Fibroblast of peridontal ligament (primary cell): ENCODE results near the gene CSMD2.
"Not testable (repeated sequence)": the region's sequence is repeated elsewhere in the genome, so short reads cannot be mapped to it uniquely, and the experiment has no call there.

Experiments used
- DNase-seq: peaks from one replicate; pipeline ENCODE4 v3.0.0-alpha.2; 2010; ENCODE audit errors: extremely low read depth

The CSMD2 gene

DNA sequence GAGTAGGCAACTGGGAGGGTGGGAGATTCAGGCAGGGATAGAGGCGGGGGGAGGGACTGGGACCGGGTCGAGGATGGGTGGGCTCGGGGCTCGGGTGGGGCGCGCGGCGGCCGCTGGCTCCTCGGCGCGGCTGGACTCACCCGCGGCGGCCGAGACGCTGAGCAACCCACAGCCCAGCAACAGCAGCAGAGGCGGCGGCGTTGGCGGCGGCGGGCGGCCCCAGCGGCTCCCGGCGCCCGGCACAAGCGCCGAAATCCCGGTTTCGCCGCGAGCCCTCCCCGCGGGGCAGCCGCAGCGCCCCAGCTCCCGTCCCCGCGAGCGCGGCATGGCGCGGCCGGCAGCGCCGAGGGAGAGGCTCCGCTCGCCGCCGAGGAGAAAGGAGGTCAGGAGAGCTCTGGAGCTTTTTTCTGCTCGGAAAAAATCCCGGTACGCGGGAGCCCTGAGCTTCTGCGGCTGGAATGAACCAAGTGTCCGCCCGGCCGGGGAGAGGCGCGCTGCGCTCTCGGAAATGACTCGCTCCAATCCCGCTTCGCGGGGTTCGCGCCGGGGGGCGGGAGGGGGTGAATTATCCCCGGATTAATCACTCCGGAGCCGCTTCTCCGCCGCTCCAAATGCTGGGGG, at the start of gene CSMD2:
Gene CSMD2 (minus strand): TSS at position 460 of the 621 bp plus-strand sequence. CDS start 133 bp downstream, at position 327.
- peak; percentile 3 for DNase-seq

DNA sequence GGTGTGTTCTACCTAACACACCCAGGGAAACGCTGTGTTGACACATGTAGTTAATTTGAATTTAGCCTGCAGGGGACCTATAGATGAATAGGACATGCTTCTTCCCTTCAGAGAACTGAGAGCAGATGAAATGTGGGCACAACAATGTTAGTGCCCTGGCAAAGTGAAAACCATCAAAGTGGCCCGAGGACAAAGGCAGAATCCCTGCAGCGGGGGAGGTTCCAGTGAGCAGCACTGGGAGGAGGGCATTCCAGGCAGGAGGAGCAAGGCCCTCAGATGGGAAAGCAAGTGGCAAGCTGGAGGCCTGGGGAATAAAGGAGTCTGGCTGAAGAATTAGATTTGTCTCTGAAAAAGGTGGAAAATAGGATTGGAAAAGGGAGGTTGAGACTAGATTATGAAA, 48.9 kb upstream of the CSMD2 start:
- DNase-seq = no peak

DNA sequence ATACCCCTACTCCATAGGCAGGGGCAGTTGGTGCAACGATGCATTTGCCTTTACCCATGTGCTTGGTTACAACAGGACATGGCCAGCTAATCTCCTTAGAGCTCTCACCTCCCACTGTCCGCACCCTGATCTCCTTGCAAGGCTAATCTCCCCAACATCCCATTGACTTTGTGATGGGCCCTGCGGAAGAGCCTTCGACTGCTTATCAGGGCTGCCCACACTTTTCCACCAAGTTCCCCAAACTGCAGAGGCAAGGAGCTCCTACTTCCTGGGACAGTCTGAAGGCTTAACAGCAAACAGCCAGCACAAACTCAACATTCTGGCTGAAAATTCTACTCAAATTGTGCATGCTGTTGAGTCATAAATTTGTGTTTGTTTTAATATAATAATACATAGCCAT, 47.6 kb upstream of the CSMD2 start:
- DNase-seq = no peak

DNA sequence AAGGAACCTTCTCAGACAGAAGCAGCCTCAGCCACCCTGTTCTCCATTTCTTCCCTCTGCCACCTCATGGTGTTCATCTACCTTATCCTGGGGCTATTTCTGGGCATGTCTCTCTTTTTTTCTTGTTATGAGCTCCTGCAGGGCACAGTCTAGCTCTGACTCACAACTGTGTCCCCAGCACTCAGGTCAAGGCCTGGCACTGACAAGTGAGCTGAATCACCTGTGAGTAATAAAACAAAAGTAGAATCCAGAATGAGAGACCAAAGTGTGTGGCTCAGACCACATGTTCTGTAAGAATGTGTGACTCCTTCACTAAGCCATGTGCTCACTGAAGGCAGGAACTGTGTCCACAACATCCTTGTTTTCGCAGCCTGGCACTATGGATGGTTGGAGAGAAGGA, 34.9 kb upstream of the CSMD2 start:
- DNase-seq = no peak

DNA sequence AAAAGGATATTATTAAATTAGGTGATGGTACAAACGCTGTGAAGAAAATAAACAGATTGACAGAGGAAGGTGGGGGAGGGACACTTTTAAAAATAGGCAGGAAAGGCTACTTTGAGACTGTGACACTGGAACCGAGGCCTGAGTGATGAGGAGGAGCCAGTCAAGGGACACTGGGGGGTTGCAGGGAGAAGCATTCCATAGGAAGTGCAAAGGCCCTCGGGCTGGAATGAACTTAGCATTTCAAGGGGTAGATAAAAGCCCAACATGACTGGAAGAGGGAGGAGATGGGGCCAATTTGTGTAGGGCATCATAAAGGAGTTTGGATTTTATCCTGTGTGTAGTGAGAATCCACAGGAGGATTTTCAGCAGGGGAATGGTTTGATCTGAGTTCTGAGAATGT, 27.6 kb upstream of the CSMD2 start:
- DNase-seq = no peak

DNA sequence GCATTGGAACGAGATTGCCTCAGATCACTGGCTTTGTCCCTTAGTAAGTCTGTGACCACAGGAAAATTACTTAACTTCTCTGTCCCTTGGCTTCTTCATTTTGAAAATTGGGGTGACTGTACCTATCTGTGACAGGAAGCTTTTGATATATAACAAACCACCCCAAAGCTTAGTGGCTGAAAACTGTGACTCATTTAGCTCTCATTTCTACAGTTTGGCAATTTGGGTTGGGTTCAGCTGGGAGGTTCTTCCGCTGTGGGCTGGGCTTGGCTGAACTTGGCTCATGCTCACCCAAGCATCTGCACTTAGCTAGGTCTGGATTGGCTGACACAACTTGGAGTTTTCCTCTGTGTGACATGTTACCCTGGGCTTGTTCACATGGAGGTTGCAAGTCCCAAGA, 25.7 kb upstream of the CSMD2 start:
- DNase-seq = no peak

DNA sequence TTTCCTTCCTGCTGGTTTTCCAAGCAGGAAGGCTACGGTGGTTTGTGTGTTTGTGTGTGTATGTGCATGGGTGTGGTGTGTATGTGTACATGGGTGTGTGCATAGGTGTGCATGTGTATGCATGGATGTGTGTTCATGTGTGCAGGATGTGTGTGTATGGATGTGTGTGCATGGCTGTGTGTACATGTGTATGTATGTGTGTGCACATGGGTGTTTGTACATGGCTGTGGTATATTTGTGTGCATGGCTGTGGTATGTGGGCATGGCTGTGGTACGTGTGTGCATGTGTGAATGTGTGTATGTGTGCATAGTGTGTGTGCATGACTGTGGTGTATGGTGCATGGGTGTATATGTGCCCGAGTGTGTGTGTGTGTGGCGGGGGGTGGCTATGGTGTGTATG, 24.0 kb upstream of the CSMD2 start:
- DNase-seq = no peak

DNA sequence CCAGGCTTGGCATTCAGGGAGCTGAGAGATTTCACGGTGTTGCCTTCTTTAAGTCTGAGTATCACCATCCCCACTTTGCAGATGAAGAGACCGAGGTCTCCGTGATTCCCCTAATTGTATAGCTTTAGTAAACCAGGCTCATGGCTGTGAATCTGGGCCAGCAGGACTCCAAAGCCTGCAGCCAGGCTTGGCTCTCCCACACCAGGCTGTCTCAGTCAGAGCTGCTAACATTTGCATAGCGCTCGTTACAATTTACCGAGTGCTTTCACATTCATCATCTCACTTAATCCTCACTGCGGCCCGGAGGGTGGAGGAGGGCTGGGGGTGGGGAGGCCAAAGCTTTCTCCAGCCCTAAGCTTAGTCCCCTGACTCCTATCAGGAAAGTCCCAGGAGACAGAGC, 23.4 kb upstream of the CSMD2 start:
- DNase-seq = no peak

DNA sequence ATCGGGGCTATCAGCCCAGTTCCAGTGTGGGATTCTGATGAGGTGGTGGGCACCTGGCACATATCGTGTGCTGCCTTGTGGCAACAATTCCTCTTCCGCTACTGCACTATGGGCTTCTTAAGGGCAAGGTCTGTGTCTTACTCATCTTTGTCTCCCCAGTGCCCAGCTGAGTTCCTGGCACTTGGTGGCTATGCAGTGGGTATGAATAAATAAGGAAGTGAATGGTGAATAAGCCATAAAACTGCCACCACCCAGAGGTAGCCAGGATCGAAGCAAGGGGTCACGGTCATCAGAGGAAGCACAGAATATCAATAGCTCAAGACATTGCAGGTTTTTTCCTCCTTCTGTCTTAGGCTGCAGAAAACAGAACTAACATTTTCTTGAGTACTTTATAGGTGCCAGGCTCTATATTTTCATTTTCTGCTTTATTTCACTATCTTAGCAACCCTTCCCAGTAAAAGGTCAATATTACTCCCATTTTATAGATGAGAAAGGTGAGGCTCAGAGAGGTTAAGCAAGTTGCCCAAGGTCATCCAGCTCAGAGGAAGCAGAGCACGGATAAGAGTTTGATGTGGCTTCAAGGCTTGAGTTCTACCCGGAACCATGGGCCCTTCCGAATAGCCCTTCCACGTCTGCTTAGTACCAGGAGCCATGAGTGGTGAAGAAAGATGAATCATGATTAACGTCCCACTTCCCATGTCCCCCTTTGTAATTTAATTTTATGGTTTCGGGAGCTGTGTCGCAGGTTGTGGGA, 21.9 kb upstream of the CSMD2 start:
- no peak for DNase-seq

DNA sequence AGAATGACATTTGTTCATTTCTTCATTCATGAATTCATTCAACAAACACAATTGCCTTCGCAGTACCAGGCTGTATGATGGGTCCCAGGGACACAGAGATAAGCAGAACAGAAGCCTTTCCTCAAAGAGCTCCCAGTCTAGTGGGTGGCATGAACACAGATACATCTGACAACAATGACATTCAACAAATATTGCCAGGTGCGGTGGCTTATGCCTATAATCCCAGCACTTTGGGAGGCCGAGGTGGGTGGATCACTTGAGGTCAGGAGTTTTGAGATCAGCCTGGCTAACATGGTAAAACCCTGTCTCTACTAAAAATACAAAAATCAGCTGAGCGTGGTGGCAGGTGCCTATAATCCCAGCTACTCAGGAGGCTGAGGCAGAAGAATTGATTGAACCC, 18.4 kb upstream of the CSMD2 start:
- not testable (repeated sequence) for DNase-seq

DNA sequence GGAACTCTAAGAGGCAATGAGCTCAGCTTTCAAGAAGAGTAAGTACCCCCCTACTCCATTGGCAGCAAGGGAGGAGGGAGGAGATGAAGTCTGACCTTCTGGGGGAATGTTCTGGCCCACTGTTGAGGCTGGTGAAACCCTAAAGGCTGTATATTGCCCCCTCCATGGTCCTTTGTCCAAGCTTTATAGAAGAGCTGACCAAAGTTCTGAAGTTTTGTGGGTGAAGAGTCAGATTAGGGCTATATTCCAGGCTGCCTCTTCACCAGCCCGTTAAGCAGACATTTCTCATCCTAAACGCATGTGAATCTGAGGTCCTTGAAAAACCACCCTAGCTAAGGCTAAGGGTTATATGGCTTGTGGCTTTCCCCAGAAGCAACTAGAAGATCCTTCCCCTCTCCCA, 13.0 kb upstream of the CSMD2 start:
- no peak for DNase-seq

DNA sequence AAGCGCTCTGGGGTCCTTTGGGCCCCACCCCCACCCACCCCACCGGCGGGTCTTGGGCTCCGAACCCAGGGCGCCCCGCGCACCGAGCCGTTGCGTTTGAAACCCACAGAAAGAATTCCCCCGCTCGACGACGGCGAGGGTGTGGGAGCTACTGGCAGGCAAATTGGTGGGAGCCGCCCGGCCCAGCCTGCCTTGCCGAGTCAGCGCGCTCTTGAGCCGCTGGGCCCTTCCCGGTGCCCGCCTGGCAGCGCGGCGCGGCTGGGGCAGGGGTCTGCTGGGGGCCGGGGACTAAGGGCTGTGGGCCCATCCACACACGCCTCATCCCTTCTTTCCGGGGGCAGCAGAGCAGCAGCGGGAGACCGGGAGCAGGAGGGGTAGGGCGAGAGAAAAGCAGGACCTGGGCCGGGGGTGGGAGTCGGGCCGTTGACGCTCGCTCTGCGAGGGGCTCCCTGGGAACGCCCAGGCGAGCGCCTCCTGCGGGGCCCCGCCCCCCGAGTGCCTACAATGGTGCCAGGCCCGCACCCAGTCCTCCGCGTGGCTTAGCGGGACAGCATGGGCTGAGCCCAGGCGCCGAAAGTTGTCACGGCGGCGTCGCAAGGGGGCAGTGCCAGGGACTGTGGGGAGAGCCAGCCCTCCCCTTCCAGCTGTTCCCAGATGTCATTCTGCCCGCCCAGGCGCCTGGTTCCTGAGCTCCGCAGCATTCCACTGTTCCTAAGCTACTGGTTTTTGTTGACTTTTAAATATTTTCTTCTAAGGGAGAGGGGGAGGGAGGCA, 12.0 kb upstream of the CSMD2 start, which contains the start of gene C1orf94:
Gene C1orf94 (plus strand): TSS at position 78 of the 774 bp plus-strand sequence. CDS start 883 bp downstream, outside the sequence.
- DNase-seq = no peak

DNA sequence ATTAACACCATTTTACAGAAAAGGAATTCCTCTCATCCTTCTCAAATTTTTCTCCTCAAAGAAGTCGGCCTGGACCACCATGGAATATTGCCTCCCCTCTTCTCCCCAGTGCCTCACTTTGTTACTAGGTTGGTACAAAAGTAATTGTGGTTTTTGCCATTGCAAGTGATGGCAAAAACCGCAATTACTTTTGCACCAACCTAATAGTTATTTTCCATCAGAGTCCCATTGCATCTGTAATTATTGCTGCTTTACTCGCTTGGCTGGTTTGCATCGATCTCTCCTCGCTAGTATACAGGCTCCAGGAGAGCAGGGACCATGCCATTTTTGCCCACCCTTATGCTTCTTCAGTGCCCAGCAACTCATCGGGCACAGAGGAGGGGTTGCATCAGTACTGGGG, 10.7 kb upstream of the CSMD2 start:
- DNase-seq = no peak

DNA sequence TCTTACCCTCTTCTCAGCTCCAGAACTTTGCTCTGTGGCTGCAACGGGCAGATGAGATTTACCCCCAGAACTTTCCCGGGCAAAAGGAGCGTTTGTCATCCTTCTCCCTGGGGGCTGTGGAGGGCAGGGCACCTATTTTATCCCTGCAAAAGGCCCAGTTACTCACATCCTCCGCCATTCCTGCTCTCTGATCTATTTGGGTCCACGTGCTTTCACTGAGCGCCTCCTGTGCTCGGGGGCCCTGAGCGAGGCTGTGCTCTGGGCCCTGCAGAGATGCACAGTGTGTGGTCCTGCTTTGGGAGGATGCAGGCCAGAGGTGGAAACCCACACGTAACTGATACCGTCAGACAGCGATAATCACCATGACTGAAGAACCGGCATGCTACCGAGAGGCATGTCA, 2.4 kb upstream of the CSMD2 start:
- no peak for DNase-seq

DNA sequence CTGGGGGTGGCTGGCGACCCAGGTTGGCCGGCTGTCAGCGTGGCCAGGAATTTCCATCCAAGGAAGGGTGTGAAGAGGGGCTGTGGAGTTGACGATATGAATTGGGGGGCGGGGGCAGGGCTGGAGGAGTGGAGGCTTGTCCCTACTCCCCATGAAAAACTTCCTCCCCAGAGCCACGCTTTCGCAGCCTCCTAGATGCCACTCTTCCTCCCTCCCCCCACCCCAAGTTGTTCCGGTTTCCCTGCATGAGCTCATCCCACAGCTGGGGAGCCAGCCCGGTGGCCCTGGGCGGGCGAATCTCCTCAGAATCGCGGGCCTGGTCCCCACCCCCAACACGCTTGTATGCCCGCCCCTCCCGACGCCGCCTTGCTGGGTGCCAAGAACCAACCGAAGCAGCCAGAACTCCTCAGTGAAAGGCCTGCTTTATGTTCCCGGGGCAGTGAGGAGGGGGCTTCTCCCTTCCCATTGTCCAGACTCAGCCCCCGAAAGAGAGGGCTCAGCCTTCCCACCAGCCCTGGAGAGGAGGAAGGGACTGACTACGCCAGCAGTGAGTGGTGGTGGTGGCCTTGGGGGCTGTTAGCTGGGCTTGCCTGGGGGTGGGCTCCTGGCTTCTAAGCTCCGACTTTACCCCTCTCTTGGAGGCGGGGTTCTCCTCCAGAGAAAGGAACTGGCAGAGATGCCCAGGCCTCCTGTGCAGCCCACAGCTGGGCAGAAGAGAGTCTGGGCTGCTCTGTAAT, 1.8 kb upstream of the CSMD2 start:
- DNase-seq = no peak

DNA sequence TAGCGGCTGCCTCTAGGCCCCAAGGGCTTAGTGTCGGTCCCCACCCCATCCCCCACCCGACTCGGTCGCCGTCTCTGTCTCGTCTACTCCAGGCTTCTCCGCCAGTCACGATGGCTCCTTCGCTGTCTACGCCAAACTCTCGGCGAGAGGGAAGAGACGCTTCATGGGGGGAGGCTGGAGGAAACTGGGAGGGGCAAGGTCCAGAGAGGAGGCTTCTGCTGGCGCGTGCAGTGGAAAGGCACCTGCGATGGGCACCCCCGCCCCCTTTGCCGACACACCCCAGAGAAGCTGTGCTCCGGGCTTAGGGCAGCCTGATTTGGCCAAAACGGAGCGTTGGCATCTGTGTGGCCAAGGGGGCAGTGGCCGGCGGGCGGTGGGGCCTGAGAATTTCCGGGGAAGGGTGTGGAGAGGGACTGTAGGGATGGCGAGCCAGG, 1.2 kb upstream of the CSMD2 start:
- no peak for DNase-seq

DNA sequence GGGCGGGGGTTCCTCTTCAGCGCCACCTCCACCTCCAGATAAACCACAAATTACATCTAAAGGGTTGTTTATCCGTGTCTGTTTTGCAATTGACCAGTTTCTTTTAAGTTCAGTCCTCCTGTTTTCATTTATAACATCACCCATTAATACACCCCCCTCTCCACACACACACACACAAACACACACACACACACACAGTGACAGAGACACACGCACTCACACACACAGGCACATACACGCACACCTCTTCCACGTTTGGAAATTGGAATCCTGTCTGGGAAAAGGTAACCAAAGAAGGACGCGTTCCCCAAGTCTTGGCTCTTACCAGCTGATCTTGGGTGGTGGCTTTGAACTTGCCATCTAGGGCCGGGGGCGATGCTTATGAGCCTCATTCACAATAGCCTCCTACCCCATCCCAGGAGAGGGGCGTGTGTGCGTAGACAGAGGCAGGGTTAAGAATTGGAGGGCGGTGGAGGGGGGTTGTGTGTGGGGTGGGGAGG, 442 bp upstream of the CSMD2 start:
- DNase-seq = no peak

DNA sequence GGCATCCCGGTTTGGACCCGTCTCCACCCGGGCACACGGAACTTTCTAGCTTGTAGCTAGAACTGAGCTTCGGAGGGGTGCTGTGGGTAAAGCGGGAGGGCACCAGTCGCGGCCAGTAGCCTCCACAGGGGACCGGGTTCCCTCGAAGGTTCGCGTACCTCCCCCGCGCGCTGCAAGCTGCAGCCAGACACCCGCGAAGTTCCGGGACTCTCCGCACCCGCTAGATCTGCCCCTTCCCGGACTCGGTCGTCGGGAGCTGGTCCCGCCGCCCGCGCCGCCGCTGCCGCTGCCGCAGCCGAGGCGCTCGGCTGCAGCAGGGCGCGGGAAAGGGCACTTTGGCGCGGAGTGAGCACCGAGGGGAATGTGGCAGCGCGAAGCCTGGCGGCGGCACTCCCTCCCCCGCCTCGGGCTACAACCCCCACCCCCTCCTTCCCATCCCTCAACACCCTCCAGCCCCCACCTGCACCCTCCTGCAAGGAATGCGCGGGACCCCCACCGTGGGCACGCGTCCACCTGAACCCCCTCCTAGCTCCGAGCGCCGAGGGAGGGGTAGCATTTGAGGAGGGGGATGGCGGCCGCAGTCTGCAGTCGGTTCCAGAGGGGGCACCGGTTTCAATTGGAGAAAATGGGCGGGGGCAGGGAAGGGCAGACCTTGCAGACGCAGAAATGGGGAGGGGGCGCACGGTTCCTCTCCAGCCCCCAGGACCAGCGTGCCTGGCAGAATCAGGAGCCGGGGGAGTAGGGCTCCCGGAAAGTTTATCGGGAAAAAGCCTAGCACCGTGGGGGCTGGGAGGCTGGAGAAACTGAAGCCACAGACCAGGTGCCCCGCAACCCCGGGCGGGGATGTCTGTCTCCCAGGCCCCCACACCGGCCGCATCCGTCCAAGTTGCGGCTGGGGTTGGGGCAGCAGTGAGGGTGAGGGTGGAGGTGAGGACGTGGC, 968 bp downstream of the CSMD2 start:
- no peak for DNase-seq

DNA sequence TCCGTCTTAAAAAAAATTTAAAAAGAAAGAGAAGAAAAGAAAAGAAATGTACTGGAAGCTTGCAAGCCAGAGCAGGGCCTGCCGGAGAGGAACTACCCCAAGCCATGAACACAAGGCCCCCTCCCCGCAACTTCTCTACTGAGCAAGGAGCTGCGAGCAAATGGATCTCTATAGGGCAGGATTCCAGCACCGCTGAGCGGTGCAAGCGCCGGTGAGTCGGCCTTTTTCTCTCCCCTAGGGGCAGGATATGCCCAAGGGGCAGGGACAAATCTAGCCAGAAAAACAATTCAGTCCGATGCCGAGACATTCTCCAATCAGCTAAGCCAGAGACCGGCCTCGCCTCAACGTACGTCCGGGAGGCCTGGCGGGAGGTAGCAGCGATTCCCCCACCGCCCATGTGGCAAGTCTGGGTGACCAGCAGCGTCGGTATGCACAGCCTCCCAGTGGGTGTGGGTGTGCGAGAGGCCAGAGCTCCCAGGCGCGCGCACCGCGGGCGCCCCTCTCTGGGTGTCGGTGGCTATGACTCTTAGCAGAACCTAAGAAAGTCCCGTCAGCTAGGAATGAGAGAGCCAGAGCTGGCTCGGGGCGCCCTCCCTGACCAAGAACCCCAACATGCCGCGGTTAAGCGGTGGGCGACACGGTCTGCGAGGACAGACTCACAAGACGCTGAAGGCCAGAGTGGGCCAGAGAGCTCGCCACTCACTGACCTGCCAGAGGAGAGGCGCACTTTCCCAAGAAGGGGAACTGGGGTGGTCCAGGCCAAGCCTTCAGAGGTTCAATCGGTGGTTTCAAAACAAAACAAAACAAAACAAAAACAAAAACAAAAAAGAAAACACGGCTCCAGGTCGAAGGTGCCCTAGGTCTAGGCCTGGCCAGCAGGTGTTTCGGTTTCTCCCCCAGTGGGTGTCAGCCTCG, 1.9 kb downstream of the CSMD2 start:
- peak; percentile 4 for DNase-seq

DNA sequence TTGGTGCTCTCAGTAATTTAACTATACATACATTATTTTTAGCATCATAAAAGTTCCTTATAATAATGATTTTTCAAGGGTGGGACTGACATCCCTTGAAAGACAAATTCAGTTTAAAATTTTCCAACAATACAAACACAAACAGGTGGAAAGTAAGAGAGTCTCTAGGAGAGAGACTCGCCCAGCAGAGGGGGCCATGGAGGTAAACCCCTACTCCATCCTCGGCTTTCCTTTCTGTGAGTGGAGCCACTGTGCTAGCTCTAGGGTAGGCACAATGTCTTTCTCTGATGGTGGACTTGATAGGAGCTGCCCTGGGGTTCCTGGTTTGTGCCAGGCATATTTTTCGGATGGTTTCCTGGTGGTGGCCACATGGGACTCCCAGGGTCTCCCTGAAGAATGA, 8.3 kb downstream of the CSMD2 start:
- DNase-seq = no peak
